Naive thymus-derived CD4-positive, alpha-beta T cell (primary cell): ENCODE results near the gene SVOP. TPM values are rescaled to one million over a fixed set of nuclear protein-coding genes. Genes with fewer than 3 reads are reported as not detected.
A peak's percentile ranks its signal among the peaks of the same experiment; 100 is the strongest.

Experiments
- ATAC-seq: fragments of 150-1000 bp; cut with Tn5 transposase; 2 replicates; pipeline ENCODE4 v1.10.0; 2021; ENCODE audit warnings: mild to moderate bottlenecking, moderate library complexity
- CTCF ChIA-PET: fragments of 350-600 bp; sonication (Branson Sonifier 250); formaldehyde crosslinking; loops from one replicate; lab custom pipeline; 2021; ENCODE audit warnings: antibody characterized with exemption; lab: Charles Lee
- POLR2A ChIA-PET: fragments of 350-600 bp; sonication (Branson Sonifier 250); formaldehyde crosslinking; loops from one replicate; lab custom pipeline; 2021; ENCODE audit warnings: antibody characterized with exemption, inconsistent platforms; lab: Charles Lee
- DNase-seq, 9 donors: peaks; one replicate each; pipeline versions ENCODE4 v3.0.0 to v3.0.0-alpha.2; 2020 to 2022; ENCODE audit warnings: mixed read lengths in 1 of 9
- H3K27ac ChIP-seq: one replicate; pipeline ENCODE4 v1.7.0; 2013; ENCODE audit warnings: mild to moderate bottlenecking, low read depth, low read length, moderate library complexity
- H3K27me3 ChIP-seq, 2 donors: one replicate each; pipeline ENCODE4 v1.7.0; 2013; ENCODE audit warnings: low read length in 2 of 2, mild to moderate bottlenecking in 2 of 2, moderate library complexity in 2 of 2; ENCODE audit not compliant: control insufficient read depth in 2 of 2, insufficient read depth in 2 of 2
- H3K36me3 ChIP-seq, 3 experiments: 1 replicate in 2 of 3; 2 replicates in 1 of 3; pipeline ENCODE4 v1.7.0; 2013; ENCODE audit warnings: low read length in 3 of 3, mild to moderate bottlenecking in 3 of 3, moderate library complexity in 1 of 3; ENCODE audit not compliant: insufficient read depth in 3 of 3, control insufficient read depth in 2 of 3
- H3K4me1 ChIP-seq, 2 donors: one replicate each; pipeline ENCODE4 v1.7.0; 2013; ENCODE audit warnings: low read length in 2 of 2, mild to moderate bottlenecking in 2 of 2, moderate library complexity in 1 of 2; ENCODE audit not compliant: control insufficient read depth in 2 of 2, insufficient read depth in 2 of 2
- H3K4me3 ChIP-seq: 2 replicates; pipeline ENCODE4 v1.7.0; 2013; ENCODE audit warnings: mild to moderate bottlenecking, low read length
- H3K9me3 ChIP-seq, 3 experiments: 1 replicate in 2 of 3; 2 replicates in 1 of 3; pipeline ENCODE4 v1.7.0; 2013; ENCODE audit warnings: low read length in 3 of 3; ENCODE audit not compliant: control insufficient read depth in 2 of 3
- H3K27ac Mint-ChIP-seq, 9 donors: one replicate each; pipeline ENCODE4 v1.8.0; 2020 to 2022; ENCODE audit warnings: mixed read lengths in 9 of 9, mild to moderate bottlenecking in 8 of 9, moderate library complexity in 5 of 9, inconsistent platforms in 2 of 9
- H3K27me3 Mint-ChIP-seq, 5 donors: one replicate each; pipeline ENCODE4 v1.8.0; 2021 to 2022; ENCODE audit warnings: mixed read lengths in 5 of 5, mild to moderate bottlenecking in 1 of 5
- H3K36me3 Mint-ChIP-seq, 5 donors: one replicate each; pipeline ENCODE4 v1.8.0; 2020 to 2022; ENCODE audit warnings: mixed read lengths in 5 of 5, mild to moderate bottlenecking in 3 of 5, inconsistent platforms in 1 of 5
- H3K4me1 Mint-ChIP-seq, 7 donors: one replicate each; pipeline ENCODE4 v1.8.0; 2020 to 2022; ENCODE audit warnings: mixed read lengths in 7 of 7, mild to moderate bottlenecking in 3 of 7, inconsistent platforms in 1 of 7
- H3K4me3 Mint-ChIP-seq, 10 donors: one replicate each; pipeline ENCODE4 v1.8.0; 2020 to 2022; ENCODE audit warnings: mild to moderate bottlenecking in 10 of 10, mixed read lengths in 10 of 10, moderate library complexity in 6 of 10, inconsistent platforms in 2 of 10
- H3K9me3 Mint-ChIP-seq, 11 donors: one replicate each; pipeline ENCODE4 v1.8.0; 2020 to 2022; ENCODE audit warnings: mixed read lengths in 11 of 11, mild to moderate bottlenecking in 4 of 11, inconsistent platforms in 1 of 11, moderate library complexity in 1 of 11
- intact Hi-C, 2 donors: fragments of 100-400 bp; cut with micrococcal nuclease; formaldehyde crosslinking; loops; one replicate each; pipeline ENCODE4 v1.15.1; 2023
- polyA plus RNA-seq, 2 donors: library from polyadenylated mRNA; unstranded; fragments of 300-500 nt; fragmentation: Illumina TruSeq; gene quantifications; one replicate each; pipeline ENCODE4 v1.2.3, GENCODE V29; 2021
- total RNA-seq, 6 experiments: library from RNA in 5 of 6; stranded (reverse) in 5 of 6; gene quantifications; 1 replicate in 5 of 6; 2 replicates in 1 of 6; pipeline ENCODE4 v1.2.3 and lab custom pipeline; 2021 to 2026

Gene SVOP
- total RNA-seq = not detected
- not detected for polyA plus RNA-seq
- not detected for total RNA-seq (lab: John Stamatoyannopoulos, UW)

GRCh38 chr12:109020796-109021380, at the start of gene SVOP:
Gene SVOP (minus strand): TSS chr12:109021068. CDS start chr12:109020868, 200 bp downstream.
- DNase-seq = peak in 5 of 9 donors; percentile 1 to 41 (median 5)
- ChIA-PET CTCF (no interaction called here), POLR2A (no interaction called here)
- Histone ChIP-seq H3K9me3 (no peaks in the 10 kb centered on the region), H3K4me1 (no peaks in the 10 kb centered on the region), H3K4me3 (no peak within 1 kb of the TSS), H3K27me3 (peaks cover 0 to 5% of the 10 kb centered on the region in 2 donors), H3K27ac (no peak within 1 kb of the TSS), H3K36me3 (no peaks in the 10 kb centered on the region)
- peak; percentile 38 for ATAC-seq
- Mint-ChIP-seq H3K4me1 (no peaks in the 10 kb centered on the region), H3K9me3 (peaks cover 0 to 2% (median 0%) of the 10 kb centered on the region in 11 donors), H3K27me3 (peaks cover 29 to 48% (median 38%) of the 10 kb centered on the region in 5 donors), H3K4me3 (peak within 1 kb of the TSS in 1 of 10 donors; percentile 29), H3K27ac (peak within 1 kb of the TSS in 1 of 9 donors; percentile 18), H3K36me3 (no peaks in the 10 kb centered on the region)
- intact Hi-C loops = no loop called here

GRCh38 chr12:109069307-109070271, 48.7 kb upstream of the SVOP start:
- no peak for ATAC-seq
- Histone ChIP-seq H3K9me3 (no peaks in the 10 kb centered on the region), H3K27me3 (no peaks in the 10 kb centered on the region), H3K4me3 (no peak overlapping the region), H3K36me3 (peaks cover 0 to 70% (median 6%) of the 10 kb centered on the region in 3 experiments), H3K27ac (no peak overlapping the region), H3K4me1 (no peaks in the 10 kb centered on the region)
- ChIA-PET CTCF (interaction anchor here (0.6 kb wide), 1 partner anchor 1581 kb away, joined by 4 read pairs; no protein-coding TSS in a partner anchor), POLR2A (interaction anchor here (0.6 kb wide), 1 partner anchor 18 kb away, joined by 3 read pairs; no protein-coding TSS in a partner anchor)
- H3K4me1 Mint-ChIP-seq = peaks cover 0 to 8% (median 0%) of the 10 kb centered on the region in 7 donors
- peak overlapping the region in 1 of 9 donors; percentile 23 for H3K27ac Mint-ChIP-seq
- intact Hi-C loops = no loop called here
- no peak overlapping the region for H3K4me3 Mint-ChIP-seq
- no peak for DNase-seq
- peaks cover 11 to 63% (median 25%) of the 10 kb centered on the region in 5 donors for H3K36me3 Mint-ChIP-seq
- H3K27me3 Mint-ChIP-seq = no peaks in the 10 kb centered on the region
- H3K9me3 Mint-ChIP-seq = no peaks in the 10 kb centered on the region

GRCh38 chr12:109065853-109066193, 45.0 kb upstream of the SVOP start:
- Histone ChIP-seq H3K36me3 (peaks cover 0 to 43% (median 0%) of the 10 kb centered on the region in 3 experiments), H3K4me3 (no peak overlapping the region), H3K4me1 (no peaks in the 10 kb centered on the region), H3K27me3 (no peaks in the 10 kb centered on the region), H3K9me3 (no peaks in the 10 kb centered on the region), H3K27ac (no peak overlapping the region)
- no peak for DNase-seq
- CTCF ChIA-PET = no interaction called here
- no peak for ATAC-seq
- Mint-ChIP-seq H3K27me3 (no peaks in the 10 kb centered on the region), H3K9me3 (no peaks in the 10 kb centered on the region), H3K4me1 (peaks cover 0 to 8% (median 0%) of the 10 kb centered on the region in 7 donors), H3K27ac (no peak overlapping the region), H3K36me3 (peaks cover 4 to 52% (median 13%) of the 10 kb centered on the region in 5 donors), H3K4me3 (no peak overlapping the region)
- POLR2A ChIA-PET = no interaction called here
- intact Hi-C loops = no loop called here

GRCh38 chr12:109065154-109065852, 44.4 kb upstream of the SVOP start:
- no peaks in the 10 kb centered on the region for H3K9me3 Mint-ChIP-seq
- Histone ChIP-seq H3K9me3 (no peaks in the 10 kb centered on the region), H3K36me3 (peaks cover 0 to 43% (median 0%) of the 10 kb centered on the region in 3 experiments), H3K27ac (no peak overlapping the region), H3K4me3 (no peak overlapping the region), H3K4me1 (no peaks in the 10 kb centered on the region), H3K27me3 (no peaks in the 10 kb centered on the region)
- ATAC-seq = no peak
- intact Hi-C loops = no loop called here
- H3K36me3 Mint-ChIP-seq = peaks cover 4 to 47% (median 13%) of the 10 kb centered on the region in 5 donors
- no peak overlapping the region for H3K4me3 Mint-ChIP-seq
- H3K4me1 Mint-ChIP-seq = peaks cover 0 to 6% (median 0%) of the 10 kb centered on the region in 7 donors
- H3K27ac Mint-ChIP-seq = peak overlapping the region in 1 of 9 donors; percentile 83
- POLR2A ChIA-PET = no interaction called here
- DNase-seq = no peak
- H3K27me3 Mint-ChIP-seq = no peaks in the 10 kb centered on the region
- CTCF ChIA-PET = no interaction called here

GRCh38 chr12:109064143-109064542, 43.3 kb upstream of the SVOP start:
- ChIA-PET POLR2A (no interaction called here), CTCF (interaction anchor here (0.6 kb wide), 1 partner anchor 9 kb away, joined by 4 read pairs; no protein-coding TSS in a partner anchor)
- H3K4me3 Mint-ChIP-seq = no peak overlapping the region

GRCh38 chr12:109058773-109059172, 37.9 kb upstream of the SVOP start:
- Mint-ChIP-seq H3K27ac (no peak overlapping the region), H3K27me3 (no peaks in the 10 kb centered on the region), H3K4me1 (peaks cover 5 to 14% (median 7%) of the 10 kb centered on the region in 7 donors), H3K4me3 (no peak overlapping the region), H3K9me3 (no peaks in the 10 kb centered on the region), H3K36me3 (peaks cover 0 to 29% (median 5%) of the 10 kb centered on the region in 5 donors)
- intact Hi-C loops = no loop called here
- Histone ChIP-seq H3K4me3 (no peak overlapping the region), H3K27me3 (no peaks in the 10 kb centered on the region), H3K36me3 (peaks cover 0 to 25% (median 0%) of the 10 kb centered on the region in 3 experiments), H3K4me1 (peaks cover 7% of the 10 kb centered on the region in 2 donors), H3K9me3 (no peaks in the 10 kb centered on the region), H3K27ac (no peak overlapping the region)
- ChIA-PET CTCF (no interaction called here), POLR2A (interaction anchor here (0.7 kb wide), 1 partner anchor 13 kb away, joined by 5 read pairs; no protein-coding TSS in a partner anchor)
- ATAC-seq (no peak), DNase-seq (no peak)

More at GRCh38 chr12:109064143-109064542, 43.3 kb upstream of the SVOP start:
- H3K9me3 Mint-ChIP-seq = no peaks in the 10 kb centered on the region
- H3K4me1 Mint-ChIP-seq = no peaks in the 10 kb centered on the region
- peaks cover 2 to 40% (median 12%) of the 10 kb centered on the region in 5 donors for H3K36me3 Mint-ChIP-seq
- DNase-seq (no peak), ATAC-seq (no peak)
- Histone ChIP-seq H3K36me3 (peaks cover 0 to 32% (median 0%) of the 10 kb centered on the region in 3 experiments), H3K9me3 (no peaks in the 10 kb centered on the region), H3K4me1 (no peaks in the 10 kb centered on the region), H3K27ac (no peak overlapping the region), H3K27me3 (no peaks in the 10 kb centered on the region), H3K4me3 (no peak overlapping the region)
- no peaks in the 10 kb centered on the region for H3K27me3 Mint-ChIP-seq
- no peak overlapping the region for H3K27ac Mint-ChIP-seq
- intact Hi-C loops = no loop called here
